Measurements from ENCODE around the gene ABCA4.

Gene ABCA4

DNA sequence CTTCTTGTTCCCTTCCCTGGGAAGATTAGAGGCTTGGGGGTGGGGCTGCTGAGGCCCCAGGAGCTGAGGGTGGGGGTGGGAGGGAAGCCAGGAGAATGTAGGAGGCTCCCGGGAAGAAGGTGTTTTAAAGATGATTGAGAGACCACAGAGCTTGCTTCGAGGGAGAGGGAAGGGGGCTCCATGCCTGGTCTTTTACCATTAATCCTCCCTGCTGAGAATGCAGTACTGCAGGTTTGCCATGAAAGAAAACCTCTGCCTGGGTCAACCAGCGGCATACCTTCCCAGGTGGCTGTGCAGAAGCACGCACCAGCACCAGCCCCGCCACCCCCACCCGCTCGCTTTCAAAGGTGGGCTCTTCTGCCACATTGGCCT is 15.4 kb downstream of the ABCA4 start:
- Histone ChIP-seq H3K36me3 (ENCODE audit: control insufficient read depth in 2 of 2, insufficient read depth in 1 of 2, low read length in 2 of 2) (no peaks in the 10 kb centered on the region), H3K27ac (ENCODE audit: extremely low read depth, low read depth, low read length) (no peak overlapping the region), H3K4me3 (ENCODE audit: low read depth, low read length) (no peak overlapping the region), H3K4me1 (ENCODE audit: control insufficient read depth, insufficient read depth, low read length) (peaks cover 2% of the 10 kb centered on the region; the same call in 1 of the 2 replicates), H3K9me3 (ENCODE audit: control insufficient read depth, insufficient read depth, low read depth, low read length) (no peaks in the 10 kb centered on the region)
- ChIA-PET POLR2A (no interaction called here), CTCF (no interaction called here)
- TF ChIP-seq TCF7L2 (IDR thresholded peaks at IDR 0.05; ENCODE audit: borderline replicate concordance, low read depth, low read length) (no peak), ZFHX2 (tag by site-specific recombination; conservative IDR thresholded peaks at IDR 0.05) (peak; percentile 25; the same call in 1 of the 2 replicates)

DNA sequence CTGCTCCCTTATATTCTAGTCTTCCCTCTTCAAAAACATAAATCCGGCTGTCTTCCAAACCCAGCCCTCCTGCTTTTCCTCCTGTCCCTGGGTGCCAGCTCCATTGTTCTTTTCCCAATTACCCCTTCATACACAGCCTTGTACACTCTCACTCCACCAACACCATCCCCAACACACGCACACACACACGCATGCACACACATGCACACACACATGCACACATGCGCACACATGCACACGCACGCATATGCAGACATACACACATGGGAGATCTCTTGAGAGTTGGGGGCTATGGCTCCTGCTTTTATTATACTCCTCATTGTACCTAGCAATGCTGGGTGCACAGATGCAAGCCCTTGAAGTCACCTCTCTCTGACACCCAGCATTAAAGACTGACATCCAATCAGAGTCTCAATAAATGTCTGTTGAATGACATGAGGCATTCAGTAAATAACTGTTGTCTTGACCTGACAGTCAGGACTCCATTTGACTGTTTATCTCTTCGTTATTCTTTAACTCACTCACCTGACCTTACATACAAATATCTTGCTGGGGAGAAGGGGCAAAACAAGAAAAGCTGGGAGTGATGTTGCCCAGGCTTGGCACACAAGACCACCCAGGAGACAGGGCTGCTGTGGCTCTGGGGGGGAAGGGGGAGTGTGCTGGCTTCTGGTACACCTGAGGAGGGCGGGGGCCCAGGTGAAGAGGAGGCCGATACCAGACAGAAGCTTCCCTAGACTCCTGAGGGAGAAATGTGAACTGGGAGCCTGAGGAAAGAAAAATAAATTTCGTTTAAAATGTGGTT is 16.0 kb downstream of the ABCA4 start:
- no peaks in the 10 kb centered on the region for H3K36me3 ChIP-seq (ENCODE audit: control insufficient read depth in 2 of 2, insufficient read depth in 1 of 2, low read length in 2 of 2)
- ChIA-PET CTCF (interaction anchor here (0.8 kb wide), 1 partner anchor 290 kb away, joined by 3 read pairs; no protein-coding TSS in a partner anchor), POLR2A (no interaction called here)
- no peak for TF ChIP-seq OVOL3 (tag by site-specific recombination; IDR thresholded peaks at IDR 0.05)
- TF ChIP-seq, protein P1, sequence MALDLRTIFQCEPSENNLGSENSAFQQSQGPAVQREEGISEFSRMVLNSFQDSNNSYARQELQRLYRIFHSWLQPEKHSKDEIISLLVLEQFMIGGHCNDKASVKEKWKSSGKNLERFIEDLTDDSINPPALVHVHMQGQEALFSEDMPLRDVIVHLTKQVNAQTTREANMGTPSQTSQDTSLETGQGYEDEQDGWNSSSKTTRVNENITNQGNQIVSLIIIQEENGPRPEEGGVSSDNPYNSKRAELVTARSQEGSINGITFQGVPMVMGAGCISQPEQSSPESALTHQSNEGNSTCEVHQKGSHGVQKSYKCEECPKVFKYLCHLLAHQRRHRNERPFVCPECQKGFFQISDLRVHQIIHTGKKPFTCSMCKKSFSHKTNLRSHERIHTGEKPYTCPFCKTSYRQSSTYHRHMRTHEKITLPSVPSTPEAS (tag by site-specific recombination; IDR thresholded peaks at IDR 0.05): peak; percentile 79
- TF ChIP-seq, protein P2, sequence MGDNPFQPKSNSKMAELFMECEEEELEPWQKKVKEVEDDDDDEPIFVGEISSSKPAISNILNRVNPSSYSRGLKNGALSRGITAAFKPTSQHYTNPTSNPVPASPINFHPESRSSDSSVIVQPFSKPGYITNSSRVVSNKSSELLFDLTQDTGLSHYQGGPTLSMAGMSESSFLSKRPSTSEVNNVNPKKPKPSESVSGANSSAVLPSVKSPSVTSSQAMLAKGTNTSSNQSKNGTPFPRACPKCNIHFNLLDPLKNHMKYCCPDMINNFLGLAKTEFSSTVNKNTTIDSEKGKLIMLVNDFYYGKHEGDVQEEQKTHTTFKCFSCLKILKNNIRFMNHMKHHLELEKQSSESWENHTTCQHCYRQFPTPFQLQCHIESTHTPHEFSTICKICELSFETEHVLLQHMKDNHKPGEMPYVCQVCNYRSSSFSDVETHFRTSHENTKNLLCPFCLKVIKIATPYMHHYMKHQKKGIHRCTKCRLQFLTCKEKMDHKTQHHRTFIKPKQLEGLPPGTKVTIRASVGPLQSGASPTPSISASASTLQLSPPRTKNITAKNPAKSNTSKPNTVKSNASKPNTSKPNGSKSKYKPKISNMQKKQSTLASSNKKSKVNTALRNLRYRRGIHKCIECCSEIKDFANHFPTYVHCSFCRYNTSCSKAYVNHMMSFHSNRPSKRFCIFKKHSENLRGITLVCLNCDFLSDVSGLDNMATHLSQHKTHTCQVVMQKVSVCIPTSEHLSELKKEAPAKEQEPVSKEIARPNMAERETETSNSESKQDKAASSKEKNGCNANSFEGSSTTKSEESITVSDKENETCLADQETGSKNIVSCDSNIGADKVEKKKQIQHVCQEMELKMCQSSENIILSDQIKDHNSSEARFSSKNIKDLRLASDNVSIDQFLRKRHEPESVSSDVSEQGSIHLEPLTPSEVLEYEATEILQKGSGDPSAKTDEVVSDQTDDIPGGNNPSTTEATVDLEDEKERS (tag by site-specific recombination; IDR thresholded peaks at IDR 0.05): no peak
- no peak for TF ChIP-seq ZNF350 (tag by site-specific recombination; IDR thresholded peaks at IDR 0.05)
- no peak overlapping the region for H3K27ac ChIP-seq (ENCODE audit: extremely low read depth, low read depth, low read length)
- H3K9me3 ChIP-seq (ENCODE audit: control insufficient read depth, insufficient read depth, low read depth, low read length): no peaks in the 10 kb centered on the region
- no peak overlapping the region for H3K4me3 ChIP-seq (ENCODE audit: low read depth, low read length)
- peaks cover 2% of the 10 kb centered on the region; the same call in 1 of the 2 replicates for H3K4me1 ChIP-seq (ENCODE audit: control insufficient read depth, insufficient read depth, low read length)

DNA sequence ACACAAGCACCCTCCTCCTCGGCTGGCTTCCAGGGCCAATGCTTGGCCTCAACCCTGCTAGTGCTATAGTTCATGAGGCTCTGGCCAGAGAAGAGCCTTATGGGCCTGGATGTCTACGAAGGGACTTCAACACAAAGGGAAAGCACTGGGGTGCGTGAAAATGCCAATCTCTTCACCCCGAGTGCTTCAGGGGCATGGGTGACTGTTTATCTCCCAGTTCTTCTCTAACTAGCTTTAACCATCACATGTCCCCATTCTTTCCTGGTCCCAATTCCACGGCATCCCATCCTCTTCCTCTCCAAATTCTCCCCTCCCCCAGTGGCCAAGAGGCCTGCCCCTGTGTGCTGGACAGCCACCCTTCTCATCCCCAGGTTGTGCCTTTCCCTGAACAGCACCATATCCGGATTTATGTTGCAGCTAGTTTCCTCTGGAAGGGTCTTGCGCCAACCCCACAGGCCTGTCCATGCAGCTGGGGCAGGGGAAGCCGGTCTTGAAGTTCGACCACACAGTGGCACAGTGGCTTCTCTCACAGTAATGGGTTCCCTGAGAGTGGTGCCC is 16.7 kb downstream of the ABCA4 start:
- ChIA-PET POLR2A (no interaction called here), CTCF (interaction anchor here (0.8 to 1.2 kb wide), 2 partner anchors 231 to 289 kb away, joined by 3 to 4 read pairs; no protein-coding TSS in a partner anchor)
- TF ChIP-seq, protein P3, sequence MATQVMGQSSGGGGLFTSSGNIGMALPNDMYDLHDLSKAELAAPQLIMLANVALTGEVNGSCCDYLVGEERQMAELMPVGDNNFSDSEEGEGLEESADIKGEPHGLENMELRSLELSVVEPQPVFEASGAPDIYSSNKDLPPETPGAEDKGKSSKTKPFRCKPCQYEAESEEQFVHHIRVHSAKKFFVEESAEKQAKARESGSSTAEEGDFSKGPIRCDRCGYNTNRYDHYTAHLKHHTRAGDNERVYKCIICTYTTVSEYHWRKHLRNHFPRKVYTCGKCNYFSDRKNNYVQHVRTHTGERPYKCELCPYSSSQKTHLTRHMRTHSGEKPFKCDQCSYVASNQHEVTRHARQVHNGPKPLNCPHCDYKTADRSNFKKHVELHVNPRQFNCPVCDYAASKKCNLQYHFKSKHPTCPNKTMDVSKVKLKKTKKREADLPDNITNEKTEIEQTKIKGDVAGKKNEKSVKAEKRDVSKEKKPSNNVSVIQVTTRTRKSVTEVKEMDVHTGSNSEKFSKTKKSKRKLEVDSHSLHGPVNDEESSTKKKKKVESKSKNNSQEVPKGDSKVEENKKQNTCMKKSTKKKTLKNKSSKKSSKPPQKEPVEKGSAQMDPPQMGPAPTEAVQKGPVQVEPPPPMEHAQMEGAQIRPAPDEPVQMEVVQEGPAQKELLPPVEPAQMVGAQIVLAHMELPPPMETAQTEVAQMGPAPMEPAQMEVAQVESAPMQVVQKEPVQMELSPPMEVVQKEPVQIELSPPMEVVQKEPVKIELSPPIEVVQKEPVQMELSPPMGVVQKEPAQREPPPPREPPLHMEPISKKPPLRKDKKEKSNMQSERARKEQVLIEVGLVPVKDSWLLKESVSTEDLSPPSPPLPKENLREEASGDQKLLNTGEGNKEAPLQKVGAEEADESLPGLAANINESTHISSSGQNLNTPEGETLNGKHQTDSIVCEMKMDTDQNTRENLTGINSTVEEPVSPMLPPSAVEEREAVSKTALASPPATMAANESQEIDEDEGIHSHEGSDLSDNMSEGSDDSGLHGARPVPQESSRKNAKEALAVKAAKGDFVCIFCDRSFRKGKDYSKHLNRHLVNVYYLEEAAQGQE (tag by site-specific recombination; IDR thresholded peaks at IDR 0.05): peak; percentile 63; the same call in 1 of the 2 replicates
- no peak for TF ChIP-seq ZNF777 (tag by site-specific recombination; IDR thresholded peaks at IDR 0.05; ENCODE audit: borderline replicate concordance)
- Histone ChIP-seq H3K36me3 (ENCODE audit: control insufficient read depth in 2 of 2, insufficient read depth in 1 of 2, low read length in 2 of 2) (no peaks in the 10 kb centered on the region), H3K9me3 (ENCODE audit: control insufficient read depth, insufficient read depth, low read depth, low read length) (no peaks in the 10 kb centered on the region), H3K4me3 (ENCODE audit: low read depth, low read length) (no peak overlapping the region), H3K27ac (ENCODE audit: extremely low read depth, low read depth, low read length) (no peak overlapping the region), H3K4me1 (ENCODE audit: control insufficient read depth, insufficient read depth, low read length) (peaks cover 2% of the 10 kb centered on the region; the same call in 1 of the 2 replicates)

Measured in HEK293 (cell line).